Measurements from ENCODE around the gene TEKT5.
"Not testable (repeated sequence)": the region's sequence is repeated elsewhere in the genome, so short reads cannot be mapped to it uniquely, and the experiment has no call there.

Gene TEKT5

GRCh38 chr16:10694830-10695229 lies at the start of gene TEKT5:
TSS of gene TEKT5 (minus strand) at chr16:10694930. CDS start at chr16:10694873, 57 bp downstream.
- no peak for DNase-seq

- peak; percentile 87 for DNase-seq
Measured at GRCh38 chr16:10743610-10744369, 49.1 kb upstream of the TEKT5 start, which contains the start of gene NUBP1. TSS of gene NUBP1 (plus strand) at chr16:10743842. CDS start at chr16:10743864, 22 bp downstream.

- no peak for DNase-seq
Measured at GRCh38 chr16:10743227-10743609, 48.5 kb upstream of the TEKT5 start.

GRCh38 chr16:10741844-10742243 lies 47.1 kb upstream of the TEKT5 start:
- DNase-seq = no peak

- DNase-seq = not testable (repeated sequence)
Measured at GRCh38 chr16:10741249-10741648, 46.5 kb upstream of the TEKT5 start.

- no peak for DNase-seq
Measured at GRCh38 chr16:10740845-10741208, 46.1 kb upstream of the TEKT5 start.

GRCh38 chr16:10740000-10740844 lies 45.5 kb upstream of the TEKT5 start:
- DNase-seq = no peak

- peak; percentile 30 for DNase-seq
Measured at GRCh38 chr16:10738231-10739077, 43.7 kb upstream of the TEKT5 start.

- DNase-seq = peak; percentile 42
Measured at GRCh38 chr16:10737068-10737625, 42.4 kb upstream of the TEKT5 start.

- no peak for DNase-seq
Measured at GRCh38 chr16:10731790-10732189, 37.1 kb upstream of the TEKT5 start.

GRCh38 chr16:10729104-10730048 lies 34.6 kb upstream of the TEKT5 start:
- DNase-seq = peak; percentile 56

- DNase-seq = no peak
Measured at GRCh38 chr16:10728003-10728887, 33.5 kb upstream of the TEKT5 start.

GRCh38 chr16:10708969-10709368 lies 14.2 kb upstream of the TEKT5 start:
- DNase-seq = no peak

GRCh38 chr16:10699756-10700155 lies 5.0 kb upstream of the TEKT5 start:
- DNase-seq = no peak

GRCh38 chr16:10694306-10694705 lies 424 bp downstream of the TEKT5 start:
- no peak for DNase-seq

GRCh38 chr16:10693889-10694288 lies 841 bp downstream of the TEKT5 start:
- DNase-seq = no peak

- no peak for DNase-seq
Measured at GRCh38 chr16:10692470-10692869, 2.3 kb downstream of the TEKT5 start.

GRCh38 chr16:10688726-10689125 lies 6.0 kb downstream of the TEKT5 start:
- no peak for DNase-seq

GRCh38 chr16:10688291-10688690 lies 6.4 kb downstream of the TEKT5 start:
- DNase-seq = no peak

- DNase-seq = no peak
Measured at GRCh38 chr16:10685709-10686108, 9.0 kb downstream of the TEKT5 start.
